Measurements from ENCODE around the gene UFC1. TPM values are rescaled to one million over a fixed set of nuclear protein-coding genes. Genes with fewer than 3 reads are reported as not detected.

UFC1 gene
- total RNA-seq, 1 experiment from 2014 or later: 127 TPM

DNA sequence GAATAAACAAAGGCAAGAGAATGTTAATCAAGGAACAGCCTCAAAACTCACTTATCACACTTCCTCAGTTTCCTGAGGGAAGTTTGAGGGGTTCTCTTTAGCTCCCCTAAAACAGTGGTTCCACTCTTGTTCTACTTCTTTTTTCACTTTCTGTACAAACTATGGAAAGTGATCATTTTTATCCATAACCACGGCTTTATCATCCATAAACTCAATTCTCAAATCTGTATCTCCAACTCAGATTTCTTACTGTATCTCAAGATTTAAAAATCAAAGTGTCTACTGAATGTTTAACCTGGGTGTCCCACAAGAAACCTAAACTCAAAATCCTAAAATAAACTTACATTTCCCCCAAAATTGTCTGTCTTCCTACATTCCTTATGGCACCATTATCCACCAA is 39.9 kb upstream of the UFC1 start:
- ChIA-PET CTCF (interaction anchor here (0.6 kb wide), 1 partner anchor 32 kb away, joined by 4 read pairs; no protein-coding TSS in a partner anchor), POLR2A (interaction anchor here (0.6 kb wide), 1 partner anchor 15 kb away, joined by 3 read pairs; no protein-coding TSS in a partner anchor)
- BruUV-seq (replicated peaks): no TSS peak

DNA sequence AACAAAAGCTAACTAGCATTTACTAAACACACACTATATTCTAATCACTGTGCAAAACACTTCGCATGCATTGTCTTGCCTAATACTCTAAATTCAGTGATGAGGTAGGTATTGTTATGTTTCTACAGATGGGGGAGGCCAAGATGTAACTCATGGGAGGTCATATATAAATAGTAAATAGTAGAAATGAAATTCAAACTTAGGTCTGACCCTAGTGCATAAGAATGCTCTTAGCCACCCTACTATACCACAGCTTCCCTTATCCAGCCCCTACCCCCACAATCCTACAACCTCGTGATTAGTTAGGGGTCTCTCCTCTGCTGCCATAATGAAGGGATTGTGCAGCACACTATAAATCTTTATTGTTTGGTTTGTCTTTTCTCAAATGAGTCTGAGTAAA is 39.2 kb upstream of the UFC1 start:
- in situ Hi-C loops (cut with HindIII; ENCODE audit: low pct_unique_long_range_greater_than_20kb, low sequenced_read_pairs): no loop called here
- H3K27ac ChIP-seq (ENCODE audit: low read length): peak overlapping the region; percentile 59
- H3K4me3 ChIP-seq (ENCODE audit: low read depth in 2 of 2, low read length in 2 of 2): 0 out of 4 replicates have a peak overlapping the region, but pooled peaks of 1 of the 2 experiments have one; percentile 12
- H3K27me3 ChIP-seq (ENCODE audit: control insufficient read depth, insufficient read depth, low read length): no peaks in the 10 kb centered on the region
- H3K9me3 ChIP-seq (ENCODE audit: control insufficient read depth, insufficient read depth, low read depth, low read length): no peaks in the 10 kb centered on the region
- no peak for DNase-seq (ENCODE audit: low read depth, low spot score)
- no peak for TF ChIP-seq SIN3A (IDR thresholded peaks at IDR 0.05; ENCODE audit: borderline replicate concordance, insufficient read depth, low read depth, low read length)
- TF ChIP-seq, protein P1, sequence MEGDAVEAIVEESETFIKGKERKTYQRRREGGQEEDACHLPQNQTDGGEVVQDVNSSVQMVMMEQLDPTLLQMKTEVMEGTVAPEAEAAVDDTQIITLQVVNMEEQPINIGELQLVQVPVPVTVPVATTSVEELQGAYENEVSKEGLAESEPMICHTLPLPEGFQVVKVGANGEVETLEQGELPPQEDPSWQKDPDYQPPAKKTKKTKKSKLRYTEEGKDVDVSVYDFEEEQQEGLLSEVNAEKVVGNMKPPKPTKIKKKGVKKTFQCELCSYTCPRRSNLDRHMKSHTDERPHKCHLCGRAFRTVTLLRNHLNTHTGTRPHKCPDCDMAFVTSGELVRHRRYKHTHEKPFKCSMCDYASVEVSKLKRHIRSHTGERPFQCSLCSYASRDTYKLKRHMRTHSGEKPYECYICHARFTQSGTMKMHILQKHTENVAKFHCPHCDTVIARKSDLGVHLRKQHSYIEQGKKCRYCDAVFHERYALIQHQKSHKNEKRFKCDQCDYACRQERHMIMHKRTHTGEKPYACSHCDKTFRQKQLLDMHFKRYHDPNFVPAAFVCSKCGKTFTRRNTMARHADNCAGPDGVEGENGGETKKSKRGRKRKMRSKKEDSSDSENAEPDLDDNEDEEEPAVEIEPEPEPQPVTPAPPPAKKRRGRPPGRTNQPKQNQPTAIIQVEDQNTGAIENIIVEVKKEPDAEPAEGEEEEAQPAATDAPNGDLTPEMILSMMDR (IDR thresholded peaks at IDR 0.05): no peak
- no peak for TF ChIP-seq POLR2AphosphoS5 (IDR thresholded peaks at IDR 0.05; ENCODE audit: low read depth, low read length)
- TF ChIP-seq TCF7L2 (IDR thresholded peaks at IDR 0.05; ENCODE audit: low read depth, low read length): no peak
- TF ChIP-seq, protein P2, sequence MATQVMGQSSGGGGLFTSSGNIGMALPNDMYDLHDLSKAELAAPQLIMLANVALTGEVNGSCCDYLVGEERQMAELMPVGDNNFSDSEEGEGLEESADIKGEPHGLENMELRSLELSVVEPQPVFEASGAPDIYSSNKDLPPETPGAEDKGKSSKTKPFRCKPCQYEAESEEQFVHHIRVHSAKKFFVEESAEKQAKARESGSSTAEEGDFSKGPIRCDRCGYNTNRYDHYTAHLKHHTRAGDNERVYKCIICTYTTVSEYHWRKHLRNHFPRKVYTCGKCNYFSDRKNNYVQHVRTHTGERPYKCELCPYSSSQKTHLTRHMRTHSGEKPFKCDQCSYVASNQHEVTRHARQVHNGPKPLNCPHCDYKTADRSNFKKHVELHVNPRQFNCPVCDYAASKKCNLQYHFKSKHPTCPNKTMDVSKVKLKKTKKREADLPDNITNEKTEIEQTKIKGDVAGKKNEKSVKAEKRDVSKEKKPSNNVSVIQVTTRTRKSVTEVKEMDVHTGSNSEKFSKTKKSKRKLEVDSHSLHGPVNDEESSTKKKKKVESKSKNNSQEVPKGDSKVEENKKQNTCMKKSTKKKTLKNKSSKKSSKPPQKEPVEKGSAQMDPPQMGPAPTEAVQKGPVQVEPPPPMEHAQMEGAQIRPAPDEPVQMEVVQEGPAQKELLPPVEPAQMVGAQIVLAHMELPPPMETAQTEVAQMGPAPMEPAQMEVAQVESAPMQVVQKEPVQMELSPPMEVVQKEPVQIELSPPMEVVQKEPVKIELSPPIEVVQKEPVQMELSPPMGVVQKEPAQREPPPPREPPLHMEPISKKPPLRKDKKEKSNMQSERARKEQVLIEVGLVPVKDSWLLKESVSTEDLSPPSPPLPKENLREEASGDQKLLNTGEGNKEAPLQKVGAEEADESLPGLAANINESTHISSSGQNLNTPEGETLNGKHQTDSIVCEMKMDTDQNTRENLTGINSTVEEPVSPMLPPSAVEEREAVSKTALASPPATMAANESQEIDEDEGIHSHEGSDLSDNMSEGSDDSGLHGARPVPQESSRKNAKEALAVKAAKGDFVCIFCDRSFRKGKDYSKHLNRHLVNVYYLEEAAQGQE (IDR thresholded peaks at IDR 0.05; ENCODE audit: insufficient read depth in 1 of 2, low read depth in 2 of 2, low read length in 1 of 2): no peak
- intact Hi-C loops (cut with micrococcal nuclease; ENCODE audit: unreplicated experiment): no loop called here
- H3K36me3 ChIP-seq (ENCODE audit: control insufficient read depth, insufficient read depth, low read length): peaks cover 4% of the 10 kb centered on the region; the same call in 1 of the 2 replicates
- ChIA-PET POLR2A (no interaction called here), CTCF (no interaction called here)
- ATAC-seq: no peak
- BruUV-seq (replicated peaks): no TSS peak
- H3K4me1 ChIP-seq (ENCODE audit: control insufficient read depth, insufficient read depth, low read length): peaks cover 28% of the 10 kb centered on the region

More for the DNA sequence above, 39.9 kb upstream of the UFC1 start:
- intact Hi-C loops (cut with micrococcal nuclease; ENCODE audit: unreplicated experiment) (no loop called here), in situ Hi-C loops (cut with HindIII; ENCODE audit: low pct_unique_long_range_greater_than_20kb, low sequenced_read_pairs) (no loop called here)
- Histone ChIP-seq H3K4me1 (ENCODE audit: control insufficient read depth, insufficient read depth, low read length) (peaks cover 22% of the 10 kb centered on the region), H3K9me3 (ENCODE audit: control insufficient read depth, insufficient read depth, low read depth, low read length) (no peaks in the 10 kb centered on the region), H3K27me3 (ENCODE audit: control insufficient read depth, insufficient read depth, low read length) (no peaks in the 10 kb centered on the region), H3K36me3 (ENCODE audit: control insufficient read depth, insufficient read depth, low read length) (peaks cover 4% of the 10 kb centered on the region; the same call in 1 of the 2 replicates), H3K27ac (ENCODE audit: low read length) (peak overlapping the region; percentile 59; the same call in 1 of the 2 replicates), H3K4me3 (ENCODE audit: low read depth in 2 of 2, low read length in 2 of 2) (no peak overlapping the region)
- DNase-seq (ENCODE audit: low read depth, low spot score): no peak
- ATAC-seq: no peak
- TF ChIP-seq, protein P2 (IDR thresholded peaks at IDR 0.05; ENCODE audit: insufficient read depth in 1 of 2, low read depth in 2 of 2, low read length in 1 of 2): no peak
- no peak for TF ChIP-seq TCF7L2 (IDR thresholded peaks at IDR 0.05; ENCODE audit: low read depth, low read length)
- TF ChIP-seq, protein P1 (IDR thresholded peaks at IDR 0.05): no peak
- no peak for TF ChIP-seq SIN3A (IDR thresholded peaks at IDR 0.05; ENCODE audit: borderline replicate concordance, insufficient read depth, low read depth, low read length)
- no peak for TF ChIP-seq POLR2AphosphoS5 (IDR thresholded peaks at IDR 0.05; ENCODE audit: low read depth, low read length)
